NCI-H1105 treated with DMSO at 0.1 percent for 48 hours (cell line): Measurements from ENCODE around the gene CHAC1.
A peak's percentile ranks its signal among the peaks of the same experiment; 100 is the strongest.
"Not testable (repeated sequence)": the region's sequence is repeated elsewhere in the genome, so short reads cannot be mapped to it uniquely, and the experiment has no call there.

Source experiments
- DNase-seq: peaks from one replicate; lab custom pipeline; 2025; lab: John Stamatoyannopoulos, UW

The CHAC1 gene

GRCh38 chr15:40957041-40957555 is 3.8 kb downstream of the CHAC1 start:
- DNase-seq: no peak

GRCh38 chr15:40957581-40958051 is 4.3 kb downstream of the CHAC1 start:
- DNase-seq: peak; percentile 69

GRCh38 chr15:40958146-40958545 is 4.9 kb downstream of the CHAC1 start:
- DNase-seq: no peak

GRCh38 chr15:40958723-40959122 is 5.5 kb downstream of the CHAC1 start:
- DNase-seq: no peak

- DNase-seq: no peak
Measured at GRCh38 chr15:40959331-40960141, 6.3 kb downstream of the CHAC1 start.

GRCh38 chr15:40960151-40960885 is 7.0 kb downstream of the CHAC1 start:
- DNase-seq: no peak

GRCh38 chr15:40960925-40961324 is 7.7 kb downstream of the CHAC1 start:
- no peak for DNase-seq

GRCh38 chr15:40961740-40962139 is 8.5 kb downstream of the CHAC1 start:
- DNase-seq: not testable (repeated sequence)

- DNase-seq: not testable (repeated sequence)
Measured at GRCh38 chr15:40962317-40962716, 9.0 kb downstream of the CHAC1 start.

GRCh38 chr15:40963201-40963600 is 9.9 kb downstream of the CHAC1 start:
- DNase-seq: no peak

- DNase-seq: no peak
Measured at GRCh38 chr15:40964006-40964405, 10.7 kb downstream of the CHAC1 start.

GRCh38 chr15:40964634-40965033 is 11.4 kb downstream of the CHAC1 start:
- DNase-seq: no peak

- no peak for DNase-seq
Measured at GRCh38 chr15:40968290-40969085, 15.2 kb downstream of the CHAC1 start.

GRCh38 chr15:40969363-40969762 is 16.1 kb downstream of the CHAC1 start:
- DNase-seq: no peak

- DNase-seq: no peak
Measured at GRCh38 chr15:40974879-40975278, 21.6 kb downstream of the CHAC1 start.

- no peak for DNase-seq
Measured at GRCh38 chr15:40976819-40977218, 23.5 kb downstream of the CHAC1 start.

GRCh38 chr15:40978141-40978540 is 24.9 kb downstream of the CHAC1 start:
- DNase-seq: no peak

GRCh38 chr15:40978562-40978961 is 25.3 kb downstream of the CHAC1 start:
- no peak for DNase-seq

GRCh38 chr15:40981186-40981585 is 27.9 kb downstream of the CHAC1 start:
- no peak for DNase-seq

GRCh38 chr15:40982855-40983254 is 29.6 kb downstream of the CHAC1 start:
- DNase-seq: no peak

- no peak for DNase-seq
Measured at GRCh38 chr15:40984406-40984805, 31.1 kb downstream of the CHAC1 start.

- no peak for DNase-seq
Measured at GRCh38 chr15:40984964-40985363, 31.7 kb downstream of the CHAC1 start.
